ENCODE results near the gene FERMT3. TPM values are rescaled to one million over a fixed set of nuclear protein-coding genes. Genes with fewer than 3 reads are reported as not detected.

FERMT3 gene
- total and polyA plus RNA-seq, 2 of the 13 experiments (the other 11 are each of a cell fraction or from before 2014, with no cell fraction given): 0.29 TPM; not detected in 1

DNA sequence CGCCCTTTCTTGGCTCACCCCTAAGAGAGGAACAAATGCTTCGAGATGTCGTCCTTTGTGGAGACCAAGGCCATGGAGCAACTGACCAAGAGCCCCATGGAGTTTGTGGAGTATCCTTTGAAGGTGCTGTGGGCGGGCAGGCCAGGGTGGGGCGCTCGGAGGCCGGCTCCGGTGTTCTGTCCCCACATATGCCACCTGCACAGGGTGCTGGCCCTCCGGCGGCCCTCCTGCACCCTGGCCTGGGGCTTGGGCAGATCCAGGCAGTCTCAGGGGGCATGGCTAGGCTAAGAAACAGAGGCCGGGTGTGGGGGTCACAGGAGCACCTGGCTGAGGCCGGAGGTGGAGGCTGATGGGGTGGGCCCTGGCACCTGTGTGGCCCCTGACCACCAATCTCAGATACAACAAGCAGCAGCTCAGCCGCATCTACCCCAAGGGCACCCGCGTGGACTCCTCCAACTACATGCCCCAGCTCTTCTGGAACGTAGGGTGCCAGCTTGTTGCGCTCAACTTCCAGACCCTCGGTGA, 55.1 kb downstream of the FERMT3 start (continued):
- TF ChIP-seq ZNF207 (IDR thresholded peaks at IDR 0.05; ENCODE audit: borderline replicate concordance) (no peak), SP2 (CRISPR knock-in tag; IDR thresholded peaks at IDR 0.05) (no peak), POLR2A (IDR thresholded peaks at IDR 0.05; ENCODE audit: insufficient read depth in 1 of 2, low read depth in 2 of 2, low read length in 2 of 2) (no peak)
- TF ChIP-seq, protein P1, sequence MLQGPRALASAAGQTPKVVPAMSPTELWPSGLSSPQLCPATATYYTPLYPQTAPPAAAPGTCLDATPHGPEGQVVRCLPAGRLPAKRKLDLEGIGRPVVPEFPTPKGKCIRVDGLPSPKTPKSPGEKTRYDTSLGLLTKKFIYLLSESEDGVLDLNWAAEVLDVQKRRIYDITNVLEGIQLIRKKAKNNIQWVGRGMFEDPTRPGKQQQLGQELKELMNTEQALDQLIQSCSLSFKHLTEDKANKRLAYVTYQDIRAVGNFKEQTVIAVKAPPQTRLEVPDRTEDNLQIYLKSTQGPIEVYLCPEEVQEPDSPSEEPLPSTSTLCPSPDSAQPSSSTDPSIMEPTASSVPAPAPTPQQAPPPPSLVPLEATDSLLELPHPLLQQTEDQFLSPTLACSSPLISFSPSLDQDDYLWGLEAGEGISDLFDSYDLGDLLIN (CRISPR knock-in tag; IDR thresholded peaks at IDR 0.05; ENCODE audit: borderline replicate concordance): no peak

DNA sequence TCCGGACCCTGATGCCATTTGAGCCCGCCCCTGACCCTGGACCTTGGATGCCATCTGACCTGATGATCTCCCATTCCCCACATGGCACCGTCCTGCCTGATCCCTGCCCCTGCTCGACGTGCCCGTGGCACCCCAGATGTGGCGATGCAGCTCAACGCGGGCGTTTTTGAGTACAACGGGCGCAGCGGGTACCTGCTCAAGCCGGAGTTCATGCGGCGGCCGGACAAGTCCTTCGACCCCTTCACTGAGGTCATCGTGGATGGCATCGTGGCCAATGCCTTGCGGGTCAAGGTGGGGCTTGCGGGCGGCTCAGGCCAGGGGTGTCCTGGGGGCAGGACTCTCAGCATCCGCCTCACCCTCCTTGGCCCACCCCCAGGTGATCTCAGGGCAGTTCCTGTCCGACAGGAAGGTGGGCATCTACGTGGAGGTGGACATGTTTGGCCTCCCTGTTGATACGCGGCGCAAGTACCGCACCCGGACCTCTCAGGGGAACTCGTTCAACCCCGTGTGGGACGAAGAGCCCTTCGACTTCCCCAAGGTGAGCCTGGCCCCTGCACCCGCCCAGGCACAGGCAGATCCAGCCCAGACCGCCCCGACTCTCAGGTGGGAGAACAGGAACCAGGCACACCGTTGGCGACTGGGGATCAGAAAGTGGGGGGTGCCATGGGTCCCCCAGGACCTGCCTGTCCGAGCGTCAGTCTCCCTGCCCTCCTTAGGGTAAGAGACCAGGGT, 55.9 kb downstream of the FERMT3 start:
- intact Hi-C loops (cut with micrococcal nuclease; ENCODE audit: unreplicated experiment) (no loop called here), in situ Hi-C loops (cut with HindIII; ENCODE audit: extremely low pct_ligation_motif_present, low pct_unique_long_range_greater_than_20kb) (no loop called here)
- no peaks in the 10 kb centered on the region for H3K27me3 ChIP-seq (ENCODE audit: control insufficient read depth in 1 of 2, insufficient read depth in 2 of 2, low read length in 2 of 2)
- H3K4me1 ChIP-seq (ENCODE audit: insufficient read depth, low read length): no peaks in the 10 kb centered on the region
- H3K4me2 ChIP-seq (ENCODE audit: low read depth, low read length): no peak overlapping the region
- H3K79me2 ChIP-seq (ENCODE audit: insufficient read depth, low read length): no peaks in the 10 kb centered on the region
- DNase-seq (ENCODE audit: low spot score) (no peak), FAIRE-seq (no peak), ATAC-seq (no peak)
- CTCF ChIA-PET (ENCODE audit: low intra/inter-chr PET ratio, low total read pairs): no interaction called here
- POLR2A ChIA-PET: no interaction called here
- no peak overlapping the region for H2AFZ ChIP-seq (ENCODE audit: low read length)
- H3K4me3 ChIP-seq (replicated peaks in 1 of 3; ENCODE audit: insufficient read depth in 1 of 3, low read depth in 2 of 3, low read length in 3 of 3): no peak overlapping the region
- 98% methylated on average over 34 of the region's 42 CpGs for WGBS (ENCODE audit: low lambda C conversion rate)
- BruUV-seq (replicated peaks): no TSS peak
- H4K20me1 ChIP-seq (ENCODE audit: insufficient read depth, low read length): no peaks in the 10 kb centered on the region
- no peak overlapping the region for H3K9ac ChIP-seq (ENCODE audit: insufficient read depth, low read depth, low read length)
- H3K36me3 ChIP-seq (replicated peaks in 1 of 2; ENCODE audit: control insufficient read depth in 1 of 2, insufficient read depth in 2 of 2, low read length in 2 of 2): peaks cover 9 to 35% of the 10 kb centered on the region in 2 experiments; a peak in 4 of 5 replicates
- no peak overlapping the region for H3K27ac ChIP-seq (ENCODE audit: extremely low read length, insufficient read depth, low read length)
- no peaks in the 10 kb centered on the region for H3K9me3 ChIP-seq (ENCODE audit: low read length)
- TF ChIP-seq, protein P2, sequence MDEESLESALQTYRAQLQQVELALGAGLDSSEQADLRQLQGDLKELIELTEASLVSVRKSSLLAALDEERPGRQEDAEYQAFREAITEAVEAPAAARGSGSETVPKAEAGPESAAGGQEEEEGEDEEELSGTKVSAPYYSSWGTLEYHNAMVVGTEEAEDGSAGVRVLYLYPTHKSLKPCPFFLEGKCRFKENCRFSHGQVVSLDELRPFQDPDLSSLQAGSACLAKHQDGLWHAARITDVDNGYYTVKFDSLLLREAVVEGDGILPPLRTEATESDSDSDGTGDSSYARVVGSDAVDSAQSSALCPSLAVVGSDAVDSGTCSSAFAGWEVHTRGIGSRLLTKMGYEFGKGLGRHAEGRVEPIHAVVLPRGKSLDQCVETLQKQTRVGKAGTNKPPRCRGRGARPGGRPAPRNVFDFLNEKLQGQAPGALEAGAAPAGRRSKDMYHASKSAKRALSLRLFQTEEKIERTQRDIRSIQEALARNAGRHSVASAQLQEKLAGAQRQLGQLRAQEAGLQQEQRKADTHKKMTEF (CRISPR knock-in tag; IDR thresholded peaks at IDR 0.05): no peak
- TF ChIP-seq, protein P1 (CRISPR knock-in tag; IDR thresholded peaks at IDR 0.05; ENCODE audit: borderline replicate concordance): no peak
- TF ChIP-seq HDAC6 (IDR thresholded peaks at IDR 0.05; ENCODE audit: low read depth, low read length) (no peak), SALL2 (CRISPR knock-in tag; IDR thresholded peaks at IDR 0.05) (no peak), U2AF1 (optimal IDR thresholded peaks at IDR 0.05; ENCODE audit: low read depth, low read length) (no peak), ZNF383 (CRISPR knock-in tag; IDR thresholded peaks at IDR 0.05; ENCODE audit: borderline replicate concordance) (no peak), ZNF329 (CRISPR knock-in tag; IDR thresholded peaks at IDR 0.05; ENCODE audit: low read depth) (no peak), ZNF124 (CRISPR knock-in tag; IDR thresholded peaks at IDR 0.05) (no peak)
- TF ChIP-seq, protein P3, sequence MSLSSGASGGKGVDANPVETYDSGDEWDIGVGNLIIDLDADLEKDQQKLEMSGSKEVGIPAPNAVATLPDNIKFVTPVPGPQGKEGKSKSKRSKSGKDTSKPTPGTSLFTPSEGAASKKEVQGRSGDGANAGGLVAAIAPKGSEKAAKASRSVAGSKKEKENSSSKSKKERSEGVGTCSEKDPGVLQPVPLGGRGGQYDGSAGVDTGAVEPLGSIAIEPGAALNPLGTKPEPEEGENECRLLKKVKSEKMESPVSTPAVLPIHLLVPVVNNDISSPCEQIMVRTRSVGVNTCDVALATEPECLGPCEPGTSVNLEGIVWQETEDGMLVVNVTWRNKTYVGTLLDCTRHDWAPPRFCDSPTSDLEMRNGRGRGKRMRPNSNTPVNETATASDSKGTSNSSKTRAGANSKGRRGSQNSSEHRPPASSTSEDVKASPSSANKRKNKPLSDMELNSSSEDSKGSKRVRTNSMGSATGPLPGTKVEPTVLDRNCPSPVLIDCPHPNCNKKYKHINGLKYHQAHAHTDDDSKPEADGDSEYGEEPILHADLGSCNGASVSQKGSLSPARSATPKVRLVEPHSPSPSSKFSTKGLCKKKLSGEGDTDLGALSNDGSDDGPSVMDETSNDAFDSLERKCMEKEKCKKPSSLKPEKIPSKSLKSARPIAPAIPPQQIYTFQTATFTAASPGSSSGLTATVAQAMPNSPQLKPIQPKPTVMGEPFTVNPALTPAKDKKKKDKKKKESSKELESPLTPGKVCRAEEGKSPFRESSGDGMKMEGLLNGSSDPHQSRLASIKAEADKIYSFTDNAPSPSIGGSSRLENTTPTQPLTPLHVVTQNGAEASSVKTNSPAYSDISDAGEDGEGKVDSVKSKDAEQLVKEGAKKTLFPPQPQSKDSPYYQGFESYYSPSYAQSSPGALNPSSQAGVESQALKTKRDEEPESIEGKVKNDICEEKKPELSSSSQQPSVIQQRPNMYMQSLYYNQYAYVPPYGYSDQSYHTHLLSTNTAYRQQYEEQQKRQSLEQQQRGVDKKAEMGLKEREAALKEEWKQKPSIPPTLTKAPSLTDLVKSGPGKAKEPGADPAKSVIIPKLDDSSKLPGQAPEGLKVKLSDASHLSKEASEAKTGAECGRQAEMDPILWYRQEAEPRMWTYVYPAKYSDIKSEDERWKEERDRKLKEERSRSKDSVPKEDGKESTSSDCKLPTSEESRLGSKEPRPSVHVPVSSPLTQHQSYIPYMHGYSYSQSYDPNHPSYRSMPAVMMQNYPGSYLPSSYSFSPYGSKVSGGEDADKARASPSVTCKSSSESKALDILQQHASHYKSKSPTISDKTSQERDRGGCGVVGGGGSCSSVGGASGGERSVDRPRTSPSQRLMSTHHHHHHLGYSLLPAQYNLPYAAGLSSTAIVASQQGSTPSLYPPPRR (CRISPR knock-in tag; IDR thresholded peaks at IDR 0.05; ENCODE audit: borderline replicate concordance): no peak
